Endothelial cell (in vitro differentiated cells): ENCODE measurements around the gene SEMA4B. TPM values are rescaled to one million over a fixed set of nuclear protein-coding genes. Genes with fewer than 3 reads are reported as not detected.

Experiments
- DNase-seq: peaks from one replicate; pipeline ENCODE4 v3.0.0; 2021; ENCODE audit warnings: low spot score
- H3K27ac Mint-ChIP-seq: one replicate; pipeline ENCODE4 v1.8.0; 2021; ENCODE audit warnings: mixed read lengths, inconsistent platforms; ENCODE audit not compliant: unreplicated experiment
- H3K27me3 Mint-ChIP-seq: one replicate; pipeline ENCODE4 v1.8.0; 2021; ENCODE audit warnings: mild to moderate bottlenecking, moderate library complexity, mixed read lengths, inconsistent platforms; ENCODE audit not compliant: unreplicated experiment
- H3K36me3 Mint-ChIP-seq: one replicate; pipeline ENCODE4 v1.8.0; 2021; ENCODE audit warnings: mild to moderate bottlenecking, low read depth, mixed read lengths, inconsistent platforms; ENCODE audit not compliant: unreplicated experiment
- H3K4me1 Mint-ChIP-seq: one replicate; pipeline ENCODE4 v1.8.0; 2021; ENCODE audit warnings: mild to moderate bottlenecking, mixed read lengths, inconsistent platforms; ENCODE audit not compliant: unreplicated experiment
- H3K4me3 Mint-ChIP-seq: one replicate; pipeline ENCODE4 v1.8.0; 2021; ENCODE audit warnings: mild to moderate bottlenecking, mixed read lengths, inconsistent platforms; ENCODE audit not compliant: unreplicated experiment
- H3K9me3 Mint-ChIP-seq: one replicate; pipeline ENCODE4 v1.8.0; 2021; ENCODE audit warnings: mixed read lengths, inconsistent platforms; ENCODE audit not compliant: unreplicated experiment
- CTCF ChIP-seq: fragments of 200-600 bp; sonication (generic); IDR thresholded peaks from one replicate; pipeline ENCODE4 v1.5.0; 2021; ENCODE audit warnings: antibody characterized with exemption; ENCODE audit not compliant: unreplicated experiment
- total RNA-seq: library from RNA; stranded (reverse); fragmentation: NEBNext Ultra II Directional; extraction: Animal tissue kit (Norgen Biotek cat#: 25700); gene quantifications from one replicate; pipeline ENCODE4 v1.2.1, GENCODE V29; 2021; ENCODE audit not compliant: unreplicated experiment

SEMA4B gene
- total RNA-seq, 1 donor from 2014 or later: 11.2 TPM

- no peak overlapping the region for H3K4me3 Mint-ChIP-seq
- DNase-seq: no peak
- no peaks in the 10 kb centered on the region for H3K36me3 Mint-ChIP-seq
- peaks cover 14% of the 10 kb centered on the region for H3K4me1 Mint-ChIP-seq
- peaks cover 1% of the 10 kb centered on the region for H3K27me3 Mint-ChIP-seq
- TF ChIP-seq CTCF: no peak
- no peak overlapping the region for H3K27ac Mint-ChIP-seq
- no peaks in the 10 kb centered on the region for H3K9me3 Mint-ChIP-seq
Measured at GRCh38 chr15:90191344-90191687, 9.8 kb upstream of the SEMA4B start.

GRCh38 chr15:90191794-90192509, 9.2 kb upstream of the SEMA4B start:
- no peaks in the 10 kb centered on the region for H3K9me3 Mint-ChIP-seq
- H3K4me3 Mint-ChIP-seq: no peak overlapping the region
- TF ChIP-seq CTCF: no peak
- no peaks in the 10 kb centered on the region for H3K36me3 Mint-ChIP-seq
- H3K4me1 Mint-ChIP-seq: peaks cover 14% of the 10 kb centered on the region
- DNase-seq: no peak
- H3K27me3 Mint-ChIP-seq: peaks cover 1% of the 10 kb centered on the region
- no peak overlapping the region for H3K27ac Mint-ChIP-seq

- Mint-ChIP-seq H3K27ac (no peak overlapping the region), H3K36me3 (no peaks in the 10 kb centered on the region), H3K4me1 (peaks cover 10% of the 10 kb centered on the region), H3K9me3 (no peaks in the 10 kb centered on the region), H3K27me3 (peaks cover 1% of the 10 kb centered on the region), H3K4me3 (no peak overlapping the region)
- no peak for TF ChIP-seq CTCF
- no peak for DNase-seq
Measured at GRCh38 chr15:90192961-90193786, 8.0 kb upstream of the SEMA4B start.

GRCh38 chr15:90194655-90195054, 6.5 kb upstream of the SEMA4B start:
- peaks cover 6% of the 10 kb centered on the region for H3K4me1 Mint-ChIP-seq
- TF ChIP-seq CTCF: no peak
- H3K36me3 Mint-ChIP-seq: no peaks in the 10 kb centered on the region
- no peak overlapping the region for H3K27ac Mint-ChIP-seq
- no peak for DNase-seq
- H3K4me3 Mint-ChIP-seq: no peak overlapping the region
- H3K9me3 Mint-ChIP-seq: no peaks in the 10 kb centered on the region
- H3K27me3 Mint-ChIP-seq: peaks cover 2% of the 10 kb centered on the region

- Mint-ChIP-seq H3K27ac (no peak overlapping the region), H3K4me3 (peak overlapping the region; percentile 95)
Measured at GRCh38 chr15:90200534-90201129, 498 bp upstream of the SEMA4B start.

More at GRCh38 chr15:90200534-90201129, 498 bp upstream of the SEMA4B start:
- no peak for DNase-seq
- TF ChIP-seq CTCF: no peak
- H3K4me1 Mint-ChIP-seq: peaks cover 9% of the 10 kb centered on the region
- H3K9me3 Mint-ChIP-seq: no peaks in the 10 kb centered on the region
- peaks cover 7% of the 10 kb centered on the region for H3K27me3 Mint-ChIP-seq
- H3K36me3 Mint-ChIP-seq: peaks cover 5% of the 10 kb centered on the region
